NCI-H146 (cell line): Measurements from ENCODE around the gene GPC1.

ENCODE experiments used
- DNase-seq: peaks from one replicate; lab custom pipeline; 2025; lab: John Stamatoyannopoulos, UW

Gene GPC1

GRCh38 chr2:240442891-240443715 is 7.6 kb downstream of the GPC1 start:
- DNase-seq: no peak

GRCh38 chr2:240443891-240444301 is 8.4 kb downstream of the GPC1 start:
- no peak for DNase-seq

- DNase-seq: no peak
Measured at GRCh38 chr2:240444464-240444863, 9.0 kb downstream of the GPC1 start.

GRCh38 chr2:240445961-240446663 is 10.6 kb downstream of the GPC1 start:
- DNase-seq: no peak

- no peak for DNase-seq
Measured at GRCh38 chr2:240446664-240447175, 11.3 kb downstream of the GPC1 start.

GRCh38 chr2:240447331-240447730 is 11.9 kb downstream of the GPC1 start:
- no peak for DNase-seq

- DNase-seq: no peak
Measured at GRCh38 chr2:240447934-240448333, 12.5 kb downstream of the GPC1 start.

- DNase-seq: peak; percentile 19
Measured at GRCh38 chr2:240448387-240449274, 13.2 kb downstream of the GPC1 start.

- peak; percentile 12 for DNase-seq
Measured at GRCh38 chr2:240449764-240450531, 14.5 kb downstream of the GPC1 start.

- no peak for DNase-seq
Measured at GRCh38 chr2:240450532-240451107, 15.2 kb downstream of the GPC1 start.

GRCh38 chr2:240451108-240451611 is 15.7 kb downstream of the GPC1 start:
- no peak for DNase-seq

- DNase-seq: no peak
Measured at GRCh38 chr2:240451791-240452461, 16.5 kb downstream of the GPC1 start.

GRCh38 chr2:240452462-240453256 is 17.2 kb downstream of the GPC1 start:
- peak; percentile 78 for DNase-seq

- DNase-seq: no peak
Measured at GRCh38 chr2:240453461-240454105, 18.1 kb downstream of the GPC1 start.

- no peak for DNase-seq
Measured at GRCh38 chr2:240454106-240454901, 18.8 kb downstream of the GPC1 start.

- DNase-seq: peak; percentile 38
Measured at GRCh38 chr2:240455272-240455646, 19.8 kb downstream of the GPC1 start.

- DNase-seq: peak; percentile 40
Measured at GRCh38 chr2:240455647-240456446, 20.4 kb downstream of the GPC1 start.
